ENCODE data around the gene RSRC1.

The RSRC1 gene

GRCh38 chr3:158200955-158201354, 91.1 kb downstream of the RSRC1 start:
- no peak for TF ChIP-seq CTCF (conservative IDR thresholded peaks at IDR 0.05; ENCODE audit: low read depth, low read length)
- no peak overlapping the region for H3K4me3 ChIP-seq (ENCODE audit: low read length)
- no peak for DNase-seq (ENCODE audit: low read depth)

GRCh38 chr3:158205324-158205723, 95.4 kb downstream of the RSRC1 start:
- TF ChIP-seq CTCF (conservative IDR thresholded peaks at IDR 0.05; ENCODE audit: low read depth, low read length) = no peak
- no peak overlapping the region for H3K4me3 ChIP-seq (ENCODE audit: low read length)

GRCh38 chr3:158205994-158206393, 96.1 kb downstream of the RSRC1 start:
- no peak for DNase-seq (ENCODE audit: low read depth)
- no peak for TF ChIP-seq CTCF (conservative IDR thresholded peaks at IDR 0.05; ENCODE audit: low read depth, low read length)
- no peak overlapping the region for H3K4me3 ChIP-seq (ENCODE audit: low read length)

More at GRCh38 chr3:158205324-158205723, 95.4 kb downstream of the RSRC1 start:
- no peak for DNase-seq (ENCODE audit: low read depth)

- TF ChIP-seq CTCF (conservative IDR thresholded peaks at IDR 0.05; ENCODE audit: low read depth, low read length) = no peak
- DNase-seq (ENCODE audit: low read depth) = no peak
- H3K4me3 ChIP-seq (ENCODE audit: low read length) = no peak overlapping the region
Observed at GRCh38 chr3:158210067-158210466, 100.2 kb downstream of the RSRC1 start.

- no peak overlapping the region for H3K4me3 ChIP-seq (ENCODE audit: low read length)
- no peak for TF ChIP-seq CTCF (conservative IDR thresholded peaks at IDR 0.05; ENCODE audit: low read depth, low read length)
- DNase-seq (ENCODE audit: low read depth) = no peak
Observed at GRCh38 chr3:158213461-158213860, 103.6 kb downstream of the RSRC1 start.

GRCh38 chr3:158217992-158218391, 108.1 kb downstream of the RSRC1 start:
- no peak for TF ChIP-seq CTCF (conservative IDR thresholded peaks at IDR 0.05; ENCODE audit: low read depth, low read length)
- no peak for DNase-seq (ENCODE audit: low read depth)
- no peak overlapping the region for H3K4me3 ChIP-seq (ENCODE audit: low read length)

GRCh38 chr3:158220575-158220974, 110.7 kb downstream of the RSRC1 start:
- peak; percentile 38 for DNase-seq (ENCODE audit: low read depth)
- no peak overlapping the region for H3K4me3 ChIP-seq (ENCODE audit: low read length)
- no peak for TF ChIP-seq CTCF (conservative IDR thresholded peaks at IDR 0.05; ENCODE audit: low read depth, low read length)

Measured in retinal pigment epithelial cell (primary cell).